ENCODE data around the gene ACVR1B.

DNA sequence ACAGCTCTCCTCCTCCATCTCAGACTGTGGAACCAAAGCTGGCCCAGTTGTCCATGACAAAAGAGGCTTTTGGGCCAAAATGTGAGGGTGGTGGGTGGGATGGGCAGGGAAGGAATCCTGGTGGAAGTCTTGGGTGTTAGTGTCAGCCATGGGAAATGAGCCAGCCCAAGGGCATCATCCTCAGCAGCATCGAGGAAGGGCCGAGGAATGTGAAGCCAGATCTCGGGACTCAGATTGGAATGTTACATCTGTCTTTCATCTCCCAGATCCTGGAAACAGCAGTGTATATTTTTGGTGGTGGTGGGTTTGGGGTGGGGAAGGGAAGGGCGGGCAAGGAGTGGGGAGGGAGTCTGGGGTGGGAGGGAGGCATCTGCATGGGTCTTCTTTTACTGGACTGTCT is 43.5 kb downstream of the ACVR1B start:
- TF ChIP-seq CTCF (IDR thresholded peaks at IDR 0.05) (no peak), POLR2A (IDR thresholded peaks at IDR 0.05) (no peak)
